Left renal cortex interstitium (tissue), 4 donors: Measurements from ENCODE around the gene CLEC4G. TPM values are rescaled to one million over a fixed set of nuclear protein-coding genes. Genes with fewer than 3 reads are reported as not detected.

ENCODE experiments used
- DNase-seq, 4 donors: peaks; one replicate each; pipeline ENCODE4 v3.0.0-alpha.2; 2013; ENCODE audit warnings: low read depth in 4 of 4, low spot score in 2 of 4, missing footprints in 1 of 4
- polyA plus RNA-seq, 4 donors: library from polyadenylated mRNA; unstranded; fragments of 120-200 nt; gene quantifications; one replicate each; pipeline ENCODE4 v1.2.1, GENCODE V29; 2013; ENCODE audit not compliant: insufficient read length in 4 of 4

The CLEC4G gene
- polyA plus RNA-seq, 4 donors, result 0.21 TPM; not detected in 3

DNA sequence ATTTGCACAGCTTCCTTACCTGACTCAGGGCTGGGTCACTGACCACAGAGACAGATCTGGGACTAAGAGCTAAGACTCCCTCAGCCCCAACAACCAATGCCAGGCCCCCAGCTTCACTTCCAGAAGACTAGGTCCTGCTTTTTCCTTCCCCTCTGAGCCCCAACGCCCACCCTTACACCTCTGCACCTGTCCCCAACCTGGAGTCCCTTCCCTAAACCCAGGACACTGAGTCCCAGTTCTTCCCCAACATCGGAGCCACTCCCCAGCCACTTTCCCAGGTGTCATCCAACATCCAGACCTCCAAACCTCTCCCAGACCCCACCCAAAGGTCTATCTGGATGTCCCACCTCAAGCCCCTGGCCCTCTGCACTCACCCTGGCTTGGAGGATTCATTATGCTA lies 32.9 kb downstream of the CLEC4G start:
- DNase-seq, result no peak

DNA sequence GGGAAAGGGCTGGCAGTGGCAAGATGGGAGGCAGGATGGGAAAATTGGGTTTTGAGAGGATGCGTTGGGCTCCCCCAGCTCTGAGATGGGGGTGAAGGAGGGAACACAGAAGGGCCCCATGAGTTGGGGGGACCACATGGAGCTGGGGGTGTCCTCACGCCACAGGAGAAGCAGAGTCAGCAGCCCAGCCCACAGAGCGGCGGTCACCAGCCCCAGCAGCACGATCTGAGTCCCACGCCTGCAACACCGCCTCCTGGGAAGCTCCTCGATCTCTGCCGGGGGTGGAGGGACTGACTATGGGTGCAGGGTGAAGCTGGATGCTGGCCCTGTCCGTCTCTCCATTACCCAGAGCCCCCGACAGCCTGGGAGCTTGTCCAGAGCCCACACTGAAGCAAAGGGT lies 33.3 kb downstream of the CLEC4G start:
- DNase-seq, result no peak

DNA sequence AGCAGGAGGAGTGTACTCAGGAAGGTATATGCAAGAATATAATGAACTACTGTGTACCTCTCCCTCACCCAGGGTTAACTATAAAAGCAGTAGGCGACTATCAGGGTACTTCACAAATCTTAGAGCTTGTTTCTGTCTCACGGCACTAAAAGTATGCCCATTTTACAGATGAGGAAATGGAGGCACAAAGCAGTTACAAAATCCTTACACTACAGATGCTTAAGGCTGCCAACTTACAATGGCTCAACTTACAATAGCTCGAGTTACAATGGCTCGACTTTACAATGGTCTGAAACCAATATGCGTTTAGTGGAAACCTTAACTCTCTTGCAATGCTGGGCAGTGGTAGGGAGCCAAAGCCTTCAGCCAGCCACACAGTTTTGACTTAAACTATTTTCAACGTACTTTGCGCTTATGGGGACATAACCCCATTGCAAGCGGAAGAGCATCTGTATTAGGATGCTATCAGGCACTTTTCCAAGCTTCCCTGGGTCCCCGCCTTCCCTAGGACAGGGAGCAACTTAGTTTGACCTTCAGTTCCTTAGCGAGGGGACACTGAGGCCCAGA lies 34.1 kb downstream of the CLEC4G start:
- DNase-seq, result no peak

GRCh38 chr19:7694499-7694898 lies 37.4 kb downstream of the CLEC4G start:
- DNase-seq, result no peak

GRCh38 chr19:7692417-7693088 lies 39.4 kb downstream of the CLEC4G start:
- DNase-seq, result no peak

DNA sequence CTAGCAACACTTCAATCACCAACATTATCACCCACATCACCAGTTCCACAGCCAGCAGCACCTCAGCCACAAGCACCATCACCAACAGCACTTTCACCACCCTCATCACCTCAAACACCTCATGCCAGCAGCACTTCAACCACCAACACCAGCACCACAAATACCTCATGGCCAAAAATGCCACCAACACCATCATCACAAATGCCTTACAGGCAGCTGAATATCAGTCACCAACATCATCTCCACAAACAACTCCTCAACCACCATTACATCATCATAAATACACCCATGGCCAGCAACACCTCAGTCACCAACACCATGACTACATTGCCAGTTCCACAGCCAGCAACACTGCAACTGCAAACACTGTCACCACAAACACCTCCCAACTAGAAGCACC lies 40.4 kb downstream of the CLEC4G start:
- no peak for DNase-seq

- DNase-seq, result no peak
These were observed 41.1 kb downstream of the CLEC4G start for GRCh38 chr19:7690779-7691258.

DNA sequence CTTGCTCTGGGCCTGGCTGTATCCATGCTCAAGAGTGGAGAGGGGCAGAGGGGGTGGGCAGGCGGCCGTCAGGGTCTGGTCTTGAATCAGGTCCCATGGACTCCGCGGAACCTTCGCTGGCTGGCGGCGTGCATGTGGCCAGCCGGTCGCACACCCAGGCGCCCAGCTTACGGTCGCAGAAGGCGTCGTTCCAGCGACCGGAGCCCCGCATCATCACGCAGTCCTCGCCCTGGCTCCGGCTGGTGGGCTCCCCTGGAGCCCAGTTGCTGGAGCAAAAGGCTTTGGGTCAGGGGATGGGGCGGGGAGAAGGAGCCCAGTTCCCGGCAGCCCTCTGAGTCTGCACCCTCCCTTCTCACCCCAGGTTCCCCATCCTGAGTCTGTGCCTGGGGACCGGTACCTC lies 42.7 kb downstream of the CLEC4G start:
- no peak for DNase-seq

GRCh38 chr19:7687177-7687576 lies 44.7 kb downstream of the CLEC4G start:
- DNase-seq, result no peak

DNA sequence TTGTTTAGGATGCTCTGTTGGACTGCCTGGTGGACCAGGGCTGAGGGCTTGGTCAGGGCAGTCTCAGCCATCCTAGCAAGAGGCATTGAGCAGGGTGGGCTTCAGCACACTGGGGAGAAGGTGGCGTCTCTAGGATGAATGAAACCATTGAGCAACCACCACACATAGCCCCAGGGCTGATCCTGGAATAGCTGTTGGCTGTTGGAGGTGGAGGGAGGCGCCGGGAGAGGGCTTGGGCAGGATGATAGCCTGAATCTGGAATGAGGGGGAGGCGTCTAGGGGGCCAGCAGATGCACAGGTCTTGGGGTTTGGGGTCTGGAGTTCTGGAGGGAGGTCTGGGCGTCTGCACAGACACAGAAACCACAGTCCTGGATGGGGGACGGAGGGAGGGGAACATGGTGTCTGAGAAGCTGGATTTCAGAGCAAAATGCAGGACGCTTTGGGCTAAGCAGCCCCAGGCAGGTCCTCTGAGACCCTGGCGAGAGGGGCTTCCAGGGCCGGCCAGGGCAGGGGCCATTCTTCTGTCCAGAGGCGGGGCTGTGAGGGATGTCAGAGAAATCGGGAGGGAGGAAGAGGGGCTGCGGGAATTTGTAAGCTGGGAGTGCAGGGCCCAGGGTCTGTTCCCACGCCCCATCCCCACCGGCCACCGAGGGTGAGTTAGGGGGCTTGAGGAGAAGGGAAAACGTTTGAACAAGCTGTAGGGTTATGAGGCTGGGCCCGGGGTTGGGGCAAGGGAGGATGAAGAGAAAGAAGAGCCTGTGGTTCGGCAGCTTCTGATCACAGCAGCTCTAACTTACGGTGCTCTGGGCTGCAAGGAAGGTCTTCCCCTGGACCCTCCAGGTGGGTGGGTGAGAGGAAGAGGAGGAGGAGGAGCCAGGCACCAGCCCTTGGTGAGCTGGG lies 46.1 kb downstream of the CLEC4G start:
- DNase-seq, result no peak

DNA sequence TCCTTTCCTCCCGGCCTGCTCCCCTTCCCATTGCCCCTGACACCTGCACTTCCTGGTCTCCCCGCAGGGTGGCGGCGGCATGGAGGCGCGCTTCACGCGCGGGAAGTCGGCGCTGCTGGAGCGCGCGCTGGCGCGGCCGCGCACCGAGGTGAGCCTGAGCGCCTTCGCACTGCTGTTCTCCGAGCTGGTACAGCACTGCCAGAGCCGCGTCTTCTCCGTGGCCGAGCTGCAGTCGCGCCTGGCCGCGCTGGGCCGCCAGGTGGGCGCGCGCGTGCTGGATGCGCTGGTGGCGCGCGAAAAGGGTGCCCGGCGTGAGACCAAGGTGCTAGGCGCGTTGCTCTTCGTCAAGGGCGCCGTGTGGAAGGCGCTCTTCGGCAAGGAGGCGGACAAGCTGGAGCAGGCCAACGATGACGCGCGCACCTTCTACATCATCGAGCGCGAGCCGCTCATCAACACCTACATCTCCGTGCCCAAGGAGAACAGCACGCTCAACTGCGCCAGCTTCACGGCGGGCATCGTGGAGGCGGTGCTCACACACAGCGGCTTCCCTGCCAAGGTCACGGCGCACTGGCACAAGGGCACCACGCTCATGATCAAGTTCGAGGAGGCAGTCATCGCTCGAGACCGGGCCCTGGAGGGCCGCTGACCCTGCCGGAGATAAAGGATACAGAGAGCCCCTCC lies 49.6 kb downstream of the CLEC4G start:
- DNase-seq, result no peak

DNA sequence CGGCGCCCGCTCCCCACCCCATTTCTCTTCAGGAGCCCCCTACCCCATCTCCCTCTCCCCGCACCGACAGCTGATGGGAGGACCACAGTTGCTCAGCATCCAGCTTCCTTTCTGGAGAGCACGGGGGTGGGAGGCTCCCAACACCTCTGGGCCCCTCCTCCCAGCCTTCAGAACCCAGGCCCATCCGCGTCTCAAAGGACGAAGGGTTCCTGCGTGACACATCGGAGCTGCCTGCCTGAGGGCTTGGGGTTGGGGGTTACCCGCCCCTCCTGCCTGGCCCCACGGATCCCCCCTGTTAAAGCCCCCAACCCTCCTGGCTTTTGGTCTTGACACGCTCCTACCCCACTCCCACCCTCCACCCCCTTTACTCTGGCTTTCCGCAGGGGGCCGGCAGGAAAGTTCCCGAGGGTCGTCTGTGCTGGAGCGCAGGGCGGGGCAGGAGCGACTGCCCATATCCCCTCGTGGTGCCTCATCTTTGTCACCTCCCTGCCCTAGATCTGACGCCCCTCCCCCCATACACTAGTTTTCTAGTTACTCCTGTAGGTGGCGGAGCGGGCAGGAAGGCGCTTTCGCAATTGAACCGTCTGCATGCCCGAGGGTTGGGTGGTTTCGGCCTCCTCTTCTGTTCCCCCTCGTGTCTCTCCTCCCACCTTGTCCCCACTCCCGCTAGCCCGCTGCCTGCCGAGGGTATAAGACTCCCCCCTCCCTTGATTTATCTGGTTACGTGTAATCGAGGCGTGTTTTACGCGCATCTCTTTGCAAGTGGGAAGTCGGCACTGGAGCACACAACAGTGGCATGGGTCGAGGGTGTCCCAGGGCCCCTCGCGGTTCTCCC lies 50.4 kb downstream of the CLEC4G start:
- peak in 3 of 4 donors; percentile 39 to 65 (median 64) for DNase-seq

- peak; percentile 62 to 84 (median 75) for DNase-seq
These were observed 51.1 kb downstream of the CLEC4G start, which contains the start of gene TRAPPC5 for GRCh38 chr19:7680606-7681339. TSS of gene TRAPPC5 (plus strand) at chr19:7680833. CDS start at chr19:7682254, 1,421 bp downstream.

DNA sequence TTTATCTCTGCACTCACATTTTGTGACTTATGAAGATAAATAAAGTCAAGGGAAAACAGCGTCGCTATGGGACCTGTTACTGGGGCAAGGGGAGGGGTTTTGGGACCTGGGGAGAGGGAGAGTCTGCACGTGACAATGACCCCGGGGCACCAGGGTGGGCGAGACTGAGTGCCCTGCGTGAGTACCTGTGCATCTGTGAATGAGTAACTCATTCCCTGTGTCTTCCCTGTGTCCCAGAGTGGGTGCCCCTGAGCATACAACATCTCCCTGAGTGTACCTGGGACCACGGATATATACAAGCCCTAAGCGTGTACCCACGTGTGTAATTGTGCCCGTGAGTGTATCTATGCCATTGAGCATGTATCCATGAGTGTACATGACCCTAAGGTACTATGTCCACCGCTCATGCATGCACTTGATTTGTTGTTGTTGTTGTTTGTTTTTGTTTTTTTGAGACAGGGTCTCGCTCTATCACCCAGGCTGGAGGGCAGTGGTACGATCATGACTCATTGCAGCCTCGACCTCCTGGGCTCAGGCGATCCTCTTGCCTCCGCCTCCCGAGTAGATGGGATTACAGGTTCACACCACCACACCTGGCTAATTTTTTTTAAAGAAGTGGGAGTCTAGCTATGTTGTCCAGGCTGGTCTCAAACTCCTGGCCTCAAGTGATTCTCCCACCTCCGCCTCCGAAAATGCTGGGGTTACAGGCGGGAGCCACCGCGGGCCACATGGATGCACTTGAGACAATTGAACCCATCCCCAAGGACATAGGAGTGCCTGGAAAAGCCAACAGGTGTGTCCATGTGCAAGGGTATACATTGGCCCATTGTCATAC lies 51.9 kb downstream of the CLEC4G start:
- no peak for DNase-seq

DNA sequence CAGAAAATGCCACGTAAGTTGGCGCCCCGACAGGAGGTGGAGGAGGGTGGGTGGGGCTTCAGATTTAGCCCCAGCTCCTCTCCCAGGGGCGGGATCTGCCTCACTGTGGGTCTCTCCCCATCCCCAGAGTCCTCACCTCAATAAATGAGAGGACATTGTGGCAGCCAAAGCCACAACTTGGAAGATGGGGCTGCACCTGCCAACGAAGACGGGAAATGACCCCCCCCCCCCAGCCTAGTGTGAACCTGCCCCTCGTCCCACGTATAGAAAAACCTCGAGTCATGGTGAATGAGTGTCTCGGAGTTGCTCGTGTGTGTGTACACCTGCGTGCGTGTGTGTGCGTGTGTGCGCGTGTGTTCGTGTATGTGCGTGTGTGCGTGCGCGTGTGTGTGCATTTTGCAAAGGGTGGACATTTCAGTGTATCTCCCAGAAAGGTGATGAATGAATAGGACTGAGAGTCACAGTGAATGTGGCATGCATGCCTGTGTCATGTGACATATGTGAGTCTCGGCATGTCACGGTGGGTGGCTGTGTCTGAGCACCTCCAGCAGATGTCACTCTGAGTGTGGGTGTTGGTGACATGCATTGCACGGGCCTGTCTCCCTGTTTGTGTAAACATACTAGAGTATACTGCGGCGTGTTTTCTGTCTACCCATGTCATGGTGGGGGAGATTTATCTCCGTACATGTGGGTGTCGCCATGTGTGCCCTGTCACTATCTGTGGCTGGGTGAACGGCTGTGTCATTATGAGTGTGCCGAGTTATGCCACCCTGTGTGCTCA lies 52.7 kb downstream of the CLEC4G start:
- DNase-seq, result no peak
